Ectodermal cell (in vitro differentiated cells): Measurements from ENCODE around the gene CADM2.

ENCODE experiments used
- H3K27ac ChIP-seq: 2 replicates; pipeline ENCODE4 v1.7.0; 2013; ENCODE audit warnings: mild to moderate bottlenecking, low read depth, low read length; ENCODE audit not compliant: insufficient read depth, poor library complexity, severe bottlenecking
- H3K27me3 ChIP-seq: 2 replicates; pipeline ENCODE4 v1.7.0; 2013; ENCODE audit warnings: mild to moderate bottlenecking, low read length; ENCODE audit not compliant: insufficient read depth, control insufficient read depth, poor library complexity, severe bottlenecking
- H3K36me3 ChIP-seq: one replicate; pipeline ENCODE4 v1.7.0; 2013; ENCODE audit warnings: low read length; ENCODE audit not compliant: control insufficient read depth, insufficient read depth
- H3K4me1 ChIP-seq: one replicate; pipeline ENCODE4 v1.7.0; 2013; ENCODE audit warnings: low read length; ENCODE audit not compliant: control insufficient read depth, insufficient read depth
- H3K4me3 ChIP-seq: 2 replicates; pipeline ENCODE4 v1.7.0; 2013; ENCODE audit warnings: low read depth, low read length, control low read depth; ENCODE audit not compliant: insufficient read depth
- H3K9me3 ChIP-seq: 2 replicates; pipeline ENCODE4 v1.7.0; 2013; ENCODE audit warnings: mild to moderate bottlenecking, low read length, moderate library complexity; ENCODE audit not compliant: control insufficient read depth
- WGBS, 2 experiments: methylation state at CpG; one replicate each; pipeline ENCODE4 v1.1.7; 2013; ENCODE audit warnings: missing lambda C conversion rate in 2 of 2; 5-methylcytosine and 5-hydroxymethylcytosine counted together

The CADM2 gene

DNA sequence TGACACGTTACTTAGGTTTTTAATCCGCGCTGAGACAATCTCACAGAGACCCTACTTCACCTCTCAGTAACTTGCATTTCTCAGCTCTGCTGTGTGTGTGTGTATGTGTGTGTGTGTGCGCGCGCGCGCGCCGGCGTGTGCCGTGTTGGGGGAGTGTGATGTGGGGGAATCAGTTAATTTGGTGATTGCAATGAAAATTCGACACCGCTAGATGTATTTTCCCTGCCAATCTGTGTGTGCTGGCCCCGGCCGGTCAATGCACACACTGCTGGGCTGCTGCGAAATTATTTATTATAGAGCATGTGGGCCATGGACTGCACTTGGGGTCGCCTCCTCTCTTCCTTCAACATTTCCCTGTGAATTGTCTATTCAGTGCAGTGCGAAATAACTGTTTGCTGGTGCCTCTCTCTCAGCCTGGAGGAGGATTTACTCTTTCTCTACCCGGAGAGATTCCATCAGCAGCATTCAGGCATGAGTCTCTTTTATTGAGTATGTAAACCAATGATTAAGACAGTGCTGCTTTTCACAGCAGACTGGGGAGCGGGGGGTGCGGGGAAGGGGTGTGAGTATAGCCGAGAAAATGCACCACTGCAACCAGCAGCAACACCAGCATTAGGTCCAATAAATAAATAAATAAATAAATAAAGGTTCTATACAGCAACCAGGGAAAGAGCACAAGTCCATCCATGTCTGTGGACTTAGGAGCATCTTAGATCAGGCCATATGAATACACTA is 2.9 kb downstream of the CADM2 start:
- Histone ChIP-seq H3K27ac (no peak overlapping the region), H3K27me3 (peaks cover 9% of the 10 kb centered on the region), H3K4me1 (peaks cover 21% of the 10 kb centered on the region), H3K9me3 (no peaks in the 10 kb centered on the region), H3K36me3 (no peaks in the 10 kb centered on the region), H3K4me3 (peak overlapping the region; percentile 63)
- WGBS, 2 experiments: 14 to 24% methylated on average over 19 to 22 of the region's 23 CpGs

- no peak overlapping the region for H3K27ac ChIP-seq
- WGBS, 2 experiments: 86 to 87% methylated on average over 5 of the region's 5 CpGs
Measured at GRCh38 chr3:84962415-84962814, 3.6 kb downstream of the CADM2 start.

DNA sequence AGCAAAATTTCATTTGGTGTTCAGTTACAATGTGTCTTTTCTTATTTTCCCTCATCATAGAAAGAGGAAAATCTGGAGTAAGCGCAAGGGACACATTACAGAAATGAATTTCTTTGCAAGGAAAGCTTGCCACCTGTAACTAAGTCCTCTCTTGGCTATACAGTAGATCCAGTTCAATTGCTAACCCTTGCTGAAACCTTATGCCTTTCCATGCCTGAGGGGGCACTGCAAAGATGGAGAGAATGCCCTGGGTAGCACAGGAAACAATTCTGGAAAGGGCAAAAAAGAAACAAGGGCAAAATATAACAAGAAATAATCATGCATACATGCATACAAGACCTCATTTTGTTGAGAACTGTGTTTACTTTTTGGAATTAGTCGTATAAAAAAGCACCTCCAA is 4.3 kb downstream of the CADM2 start:
- H3K27me3 ChIP-seq: peaks cover 9% of the 10 kb centered on the region
- no peaks in the 10 kb centered on the region for H3K36me3 ChIP-seq
- peaks cover 31% of the 10 kb centered on the region for H3K4me1 ChIP-seq
- 95 to 98% methylated on average over 1 to 2 of the region's 2 CpGs for WGBS, 2 experiments
- H3K4me3 ChIP-seq: no peak overlapping the region
- no peaks in the 10 kb centered on the region for H3K9me3 ChIP-seq
- no peak overlapping the region for H3K27ac ChIP-seq

More at GRCh38 chr3:84962415-84962814, 3.6 kb downstream of the CADM2 start:
- Histone ChIP-seq H3K4me1 (peaks cover 28% of the 10 kb centered on the region), H3K9me3 (no peaks in the 10 kb centered on the region), H3K36me3 (no peaks in the 10 kb centered on the region), H3K27me3 (peaks cover 9% of the 10 kb centered on the region), H3K4me3 (no peak overlapping the region)

DNA sequence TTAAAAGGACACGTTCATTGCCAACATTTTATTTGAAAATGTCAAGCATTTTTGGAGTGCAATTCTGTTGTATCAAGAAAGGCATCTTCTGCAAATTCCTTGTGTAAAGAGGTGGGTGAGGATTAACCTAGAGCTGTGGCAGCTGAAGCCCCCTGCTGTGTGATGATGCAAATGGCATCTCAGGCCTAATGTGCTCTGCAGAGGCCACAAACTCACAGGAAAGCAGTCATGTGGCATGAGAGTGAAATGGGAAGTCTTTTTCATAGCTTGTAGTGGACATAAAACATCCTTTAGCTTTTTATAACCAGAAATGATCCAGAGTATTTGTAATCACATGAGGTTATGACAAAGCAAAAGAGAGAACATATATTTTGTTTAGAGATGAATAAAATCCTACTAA is 6.4 kb downstream of the CADM2 start:
- peak overlapping the region; percentile 29 for H3K27ac ChIP-seq
- peaks cover 31% of the 10 kb centered on the region for H3K4me1 ChIP-seq

DNA sequence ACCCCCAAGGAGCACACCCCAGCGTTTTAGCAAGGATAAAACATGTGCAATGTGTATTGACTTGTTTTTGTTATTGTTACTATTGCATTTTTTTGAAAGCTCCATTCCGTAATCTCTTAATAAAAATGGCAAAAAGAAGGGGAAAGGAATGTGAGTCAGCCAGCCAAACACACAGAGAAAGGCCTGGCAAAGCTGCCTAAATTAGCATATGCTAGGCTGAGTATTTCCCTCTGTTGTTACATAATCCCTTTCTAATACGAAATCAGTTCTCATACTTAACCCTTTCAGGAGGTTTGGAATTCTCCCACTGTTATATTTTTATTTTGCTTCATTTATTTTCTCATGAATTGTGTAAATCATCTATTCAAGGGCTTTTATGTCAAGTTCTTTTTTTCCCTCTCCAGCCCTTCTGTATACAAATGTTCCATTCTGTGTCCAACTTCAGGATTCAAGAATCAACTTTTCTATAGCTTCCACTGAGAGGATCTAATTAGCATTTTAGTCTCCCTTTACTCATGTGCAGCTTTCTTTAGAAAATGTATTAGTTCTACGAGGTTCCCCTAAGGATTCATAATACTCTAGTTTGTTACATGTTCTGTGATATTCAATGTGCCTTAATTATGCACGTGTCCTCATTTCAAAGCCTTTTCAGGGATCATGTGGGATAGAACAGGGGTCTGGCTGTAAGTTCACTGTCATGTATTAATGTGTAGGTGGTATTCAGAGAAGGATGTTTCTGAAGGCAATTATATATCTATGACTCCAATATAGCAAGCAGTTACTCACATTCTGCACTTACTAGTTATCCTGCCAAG is 9.2 kb downstream of the CADM2 start:
- 22 to 26% methylated on average over 4 to 5 of the region's 5 CpGs for WGBS, 2 experiments
- H3K4me3 ChIP-seq: no peak overlapping the region
- no peak overlapping the region for H3K27ac ChIP-seq

More for the DNA sequence above, 6.4 kb downstream of the CADM2 start:
- 0 to 11% methylated on average over 1 of the region's 1 CpG for WGBS, 2 experiments
- no peaks in the 10 kb centered on the region for H3K9me3 ChIP-seq
- no peaks in the 10 kb centered on the region for H3K36me3 ChIP-seq
- H3K4me3 ChIP-seq: no peak overlapping the region
- peaks cover 9% of the 10 kb centered on the region for H3K27me3 ChIP-seq

GRCh38 chr3:84968701-84969235 is 10.0 kb downstream of the CADM2 start:
- Histone ChIP-seq H3K4me1 (peaks cover 24% of the 10 kb centered on the region), H3K27ac (no peak overlapping the region), H3K27me3 (no peaks in the 10 kb centered on the region), H3K9me3 (no peaks in the 10 kb centered on the region), H3K4me3 (no peak overlapping the region), H3K36me3 (no peaks in the 10 kb centered on the region)
- WGBS, 2 experiments: 83 to 88% methylated on average over 2 of the region's 2 CpGs

More for the DNA sequence above, 9.2 kb downstream of the CADM2 start:
- H3K9me3 ChIP-seq: no peaks in the 10 kb centered on the region
- H3K4me1 ChIP-seq: peaks cover 27% of the 10 kb centered on the region
- H3K27me3 ChIP-seq: no peaks in the 10 kb centered on the region
- no peaks in the 10 kb centered on the region for H3K36me3 ChIP-seq

DNA sequence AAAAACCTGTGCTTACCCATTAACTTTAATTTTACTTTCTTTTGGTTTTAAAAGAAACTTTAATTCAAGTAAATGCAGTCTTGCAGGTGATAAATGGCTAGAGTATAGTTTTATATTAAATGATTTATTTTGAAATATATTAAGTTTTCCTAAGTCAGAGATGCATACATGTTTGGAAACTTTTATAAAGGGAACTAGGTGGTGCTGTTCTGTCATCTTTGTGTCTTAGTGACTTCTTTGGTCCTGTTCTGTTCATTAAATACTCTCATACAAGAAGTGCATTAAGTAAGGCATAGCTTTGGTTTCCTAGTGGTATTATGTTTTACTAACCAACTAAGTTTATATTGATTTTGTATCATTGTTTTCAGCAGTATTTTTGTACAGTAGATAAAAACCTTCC is 15.6 kb downstream of the CADM2 start:
- H3K4me3 ChIP-seq: no peak overlapping the region
- no peaks in the 10 kb centered on the region for H3K9me3 ChIP-seq
- no peak overlapping the region for H3K27ac ChIP-seq
- no peaks in the 10 kb centered on the region for H3K36me3 ChIP-seq
- H3K27me3 ChIP-seq: no peaks in the 10 kb centered on the region
- H3K4me1 ChIP-seq: no peaks in the 10 kb centered on the region

DNA sequence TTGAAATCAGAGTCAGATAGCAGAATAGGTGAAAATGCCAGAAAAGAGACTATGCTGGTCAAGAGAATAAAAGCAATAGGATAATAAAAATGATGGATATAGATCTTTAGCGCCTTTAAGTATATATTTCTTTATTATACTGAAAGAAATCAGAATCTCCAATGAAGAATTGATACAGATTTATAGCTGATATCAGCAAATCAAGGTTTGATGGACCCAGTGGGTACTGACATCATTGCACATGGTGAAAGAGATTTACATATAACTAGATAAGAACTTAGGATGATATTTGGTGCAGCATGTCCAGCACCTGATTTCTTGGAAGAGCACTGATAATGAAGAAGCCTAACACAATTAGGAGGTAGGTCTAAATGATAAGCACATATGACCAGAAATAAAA is 18.2 kb downstream of the CADM2 start:
- WGBS, 2 experiments: no CpG with 5 or more reads among the region's 1 CpG
- no peaks in the 10 kb centered on the region for H3K4me1 ChIP-seq
- H3K27me3 ChIP-seq: no peaks in the 10 kb centered on the region
- no peak overlapping the region for H3K4me3 ChIP-seq
- H3K36me3 ChIP-seq: no peaks in the 10 kb centered on the region
- no peak overlapping the region for H3K27ac ChIP-seq
- no peaks in the 10 kb centered on the region for H3K9me3 ChIP-seq

- no peaks in the 10 kb centered on the region for H3K36me3 ChIP-seq
- no peak overlapping the region for H3K4me3 ChIP-seq
- no peaks in the 10 kb centered on the region for H3K27me3 ChIP-seq
- 66 to 77% methylated on average over 2 of the region's 2 CpGs for WGBS, 2 experiments
- H3K4me1 ChIP-seq: peaks cover 4% of the 10 kb centered on the region
- no peaks in the 10 kb centered on the region for H3K9me3 ChIP-seq
- no peak overlapping the region for H3K27ac ChIP-seq
Measured at GRCh38 chr3:84978843-84979242, 20.1 kb downstream of the CADM2 start.

DNA sequence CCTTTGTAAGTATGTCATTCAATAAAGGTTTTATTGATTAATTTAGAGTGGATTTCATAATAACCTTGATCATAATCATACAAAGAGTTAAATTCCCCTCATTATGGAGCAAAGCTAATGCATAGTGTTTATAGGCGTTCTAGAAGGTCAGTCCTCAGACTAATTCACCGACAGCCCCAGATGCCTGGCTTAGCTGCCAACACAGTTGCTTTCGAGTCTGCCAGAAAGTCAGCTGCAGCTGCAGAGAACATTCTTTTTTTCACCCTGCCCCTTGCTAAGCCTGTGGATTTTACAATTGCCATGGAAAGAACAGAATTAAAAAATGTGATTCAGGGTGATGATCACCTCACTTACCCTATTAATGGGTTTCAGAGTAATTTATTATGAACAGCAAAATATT is 21.2 kb downstream of the CADM2 start:
- WGBS, 2 experiments: 19% methylated on average over 3 of the region's 3 CpGs
- H3K9me3 ChIP-seq: no peaks in the 10 kb centered on the region
- H3K4me3 ChIP-seq: no peak overlapping the region
- H3K36me3 ChIP-seq: no peaks in the 10 kb centered on the region
- H3K27me3 ChIP-seq: no peaks in the 10 kb centered on the region
- H3K4me1 ChIP-seq: peaks cover 4% of the 10 kb centered on the region
- H3K27ac ChIP-seq: no peak overlapping the region
